Measurements from ENCODE around the gene PKN1. TPM values are rescaled to one million over a fixed set of nuclear protein-coding genes. Genes with fewer than 3 reads are reported as not detected.

The PKN1 gene
- total RNA-seq, 4 donors from 2014 or later = 56.2 to 129 (median 82.4) TPM

DNA sequence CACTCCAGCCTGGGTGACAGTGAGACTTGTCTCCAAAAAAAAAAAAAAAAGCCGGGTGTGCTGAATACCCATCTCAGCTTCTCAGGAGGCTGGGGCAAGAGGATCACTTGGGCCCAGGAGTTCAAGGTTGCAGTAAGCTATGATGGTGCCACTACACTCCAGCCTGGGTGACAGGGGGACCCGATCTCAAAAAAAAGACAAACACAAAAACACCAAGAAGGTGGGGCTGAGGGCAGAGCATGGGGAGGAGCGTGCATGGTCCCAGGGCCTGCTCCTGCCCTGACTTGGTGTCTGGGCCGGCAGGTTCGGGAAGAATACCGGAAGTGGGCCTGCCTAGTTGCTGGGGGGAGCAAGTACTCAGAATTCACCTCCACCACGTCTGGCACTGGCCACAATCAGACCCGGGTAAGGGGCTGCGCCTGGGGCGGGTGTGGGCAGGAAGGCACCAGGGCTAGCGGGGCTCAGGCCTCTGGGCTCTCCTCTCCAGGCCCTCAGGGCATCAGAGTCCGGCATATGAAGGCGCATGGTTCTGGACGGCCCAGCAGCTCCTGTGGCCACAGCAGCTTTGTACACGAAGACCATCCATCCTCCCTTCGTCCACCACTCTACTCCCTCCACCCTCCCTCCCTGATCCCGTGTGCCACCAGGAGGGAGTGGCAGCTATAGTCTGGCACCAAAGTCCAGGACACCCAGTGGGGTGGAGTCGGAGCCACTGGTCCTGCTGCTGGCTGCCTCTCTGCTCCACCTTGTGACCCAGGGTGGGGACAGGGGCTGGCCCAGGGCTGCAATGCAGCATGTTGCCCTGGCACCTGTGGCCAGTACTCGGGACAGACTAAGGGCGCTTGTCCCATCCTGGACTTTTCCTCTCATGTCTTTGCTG lies 25.3 kb upstream of the PKN1 start:
- TF ChIP-seq, protein P1, sequence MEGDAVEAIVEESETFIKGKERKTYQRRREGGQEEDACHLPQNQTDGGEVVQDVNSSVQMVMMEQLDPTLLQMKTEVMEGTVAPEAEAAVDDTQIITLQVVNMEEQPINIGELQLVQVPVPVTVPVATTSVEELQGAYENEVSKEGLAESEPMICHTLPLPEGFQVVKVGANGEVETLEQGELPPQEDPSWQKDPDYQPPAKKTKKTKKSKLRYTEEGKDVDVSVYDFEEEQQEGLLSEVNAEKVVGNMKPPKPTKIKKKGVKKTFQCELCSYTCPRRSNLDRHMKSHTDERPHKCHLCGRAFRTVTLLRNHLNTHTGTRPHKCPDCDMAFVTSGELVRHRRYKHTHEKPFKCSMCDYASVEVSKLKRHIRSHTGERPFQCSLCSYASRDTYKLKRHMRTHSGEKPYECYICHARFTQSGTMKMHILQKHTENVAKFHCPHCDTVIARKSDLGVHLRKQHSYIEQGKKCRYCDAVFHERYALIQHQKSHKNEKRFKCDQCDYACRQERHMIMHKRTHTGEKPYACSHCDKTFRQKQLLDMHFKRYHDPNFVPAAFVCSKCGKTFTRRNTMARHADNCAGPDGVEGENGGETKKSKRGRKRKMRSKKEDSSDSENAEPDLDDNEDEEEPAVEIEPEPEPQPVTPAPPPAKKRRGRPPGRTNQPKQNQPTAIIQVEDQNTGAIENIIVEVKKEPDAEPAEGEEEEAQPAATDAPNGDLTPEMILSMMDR (IDR thresholded peaks at IDR 0.05) = no peak
- no peak for TF ChIP-seq POLR2A (IDR thresholded peaks at IDR 0.05)
- Histone ChIP-seq H3K4me3 (no peak overlapping the region), H3K9me3 (no peaks in the 10 kb centered on the region), H3K27ac (no peak overlapping the region), H3K36me3 (no peaks in the 10 kb centered on the region), H3K27me3 (no peaks in the 10 kb centered on the region), H3K4me1 (peaks cover 0 to under 1% of the 10 kb centered on the region in 2 donors)
- no peak for DNase-seq
- intact Hi-C loops (cut with DNase I; ENCODE audit: low total_unique reads) = no loop called here

DNA sequence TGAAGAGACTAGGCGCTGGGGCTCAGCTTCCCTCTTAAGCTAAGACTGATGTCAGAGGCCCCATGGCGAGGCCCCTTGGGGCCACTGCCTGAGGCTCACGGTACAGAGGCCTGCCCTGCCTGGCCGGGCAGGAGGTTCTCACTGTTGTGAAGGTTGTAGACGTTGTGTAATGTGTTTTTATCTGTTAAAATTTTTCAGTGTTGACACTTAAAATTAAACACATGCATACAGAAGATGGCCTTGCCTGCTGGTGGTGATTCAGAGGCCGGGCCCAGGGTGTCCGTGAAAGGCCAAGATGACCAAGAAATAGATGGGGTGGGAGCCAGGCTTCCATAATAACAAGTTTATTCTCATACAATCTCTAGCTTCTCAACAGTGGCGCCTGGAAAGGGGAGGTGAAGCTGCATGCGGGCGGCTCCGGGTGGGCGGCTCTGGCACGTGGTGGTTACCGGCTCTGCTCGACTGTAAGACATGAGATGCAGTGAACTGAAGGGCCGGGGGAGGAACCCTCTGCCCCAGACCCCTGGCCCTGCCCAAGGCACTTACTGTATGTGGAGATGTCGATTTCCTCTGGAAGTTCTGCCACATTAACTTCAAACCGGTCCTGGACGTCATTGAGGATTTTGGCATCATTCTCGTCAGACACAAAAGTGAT lies 24.5 kb upstream of the PKN1 start:
- intact Hi-C loops (cut with DNase I; ENCODE audit: low total_unique reads) = no loop called here
- TF ChIP-seq, protein P1 (IDR thresholded peaks at IDR 0.05) = no peak
- TF ChIP-seq POLR2A (IDR thresholded peaks at IDR 0.05) = no peak
- Histone ChIP-seq H3K27me3 (no peaks in the 10 kb centered on the region), H3K4me1 (no peaks in the 10 kb centered on the region), H3K4me3 (no peak overlapping the region), H3K36me3 (no peaks in the 10 kb centered on the region), H3K27ac (no peak overlapping the region), H3K9me3 (no peaks in the 10 kb centered on the region)
- DNase-seq = no peak

DNA sequence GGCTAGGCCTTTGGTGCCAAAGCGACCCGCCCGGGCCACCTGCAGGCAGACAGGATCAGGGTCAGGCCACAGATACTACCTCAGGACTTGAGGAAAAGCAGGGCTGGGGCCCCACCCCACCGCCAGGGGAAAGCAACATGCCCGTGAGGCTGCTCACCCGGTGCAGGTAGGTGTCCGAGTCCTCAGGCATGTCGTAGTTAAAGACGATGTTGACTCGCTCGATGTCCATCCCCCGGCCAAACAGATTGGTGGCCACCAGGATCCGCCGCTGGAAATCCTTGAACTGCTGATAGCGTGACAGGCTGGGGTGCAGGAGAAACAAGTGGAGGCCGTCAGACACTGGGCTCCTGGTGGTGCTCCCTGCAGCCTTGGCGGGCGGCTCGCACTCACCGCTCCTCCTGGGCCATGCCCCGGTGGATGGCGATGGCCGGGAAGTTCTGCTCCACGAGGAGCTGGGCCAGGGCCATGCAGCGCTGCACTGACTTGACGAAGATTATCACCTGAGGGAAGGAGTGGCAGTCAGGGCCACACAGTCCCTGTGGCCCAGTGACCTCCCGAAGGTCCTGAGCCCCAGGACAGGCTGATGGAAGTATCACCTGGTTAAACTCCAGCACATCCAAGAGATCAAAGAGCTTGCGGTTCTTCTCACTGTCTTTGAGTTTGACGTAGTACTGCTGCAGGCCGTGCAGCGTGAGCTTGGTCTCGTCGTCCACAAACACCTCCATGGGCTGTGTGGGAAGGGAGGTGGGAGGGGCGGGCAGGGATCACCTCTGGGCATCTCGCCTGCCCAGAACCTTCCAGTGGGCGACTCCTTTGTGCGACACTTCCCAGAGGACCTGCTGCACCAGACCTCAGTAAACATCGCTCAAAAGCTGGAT lies 23.7 kb upstream of the PKN1 start:
- no peak for TF ChIP-seq POLR2A (IDR thresholded peaks at IDR 0.05)
- TF ChIP-seq, protein P1 (IDR thresholded peaks at IDR 0.05) = no peak
- Histone ChIP-seq H3K4me1 (no peaks in the 10 kb centered on the region), H3K9me3 (no peaks in the 10 kb centered on the region), H3K4me3 (no peak overlapping the region), H3K36me3 (no peaks in the 10 kb centered on the region), H3K27ac (no peak overlapping the region), H3K27me3 (no peaks in the 10 kb centered on the region)
- no peak for DNase-seq
- intact Hi-C loops (cut with DNase I; ENCODE audit: low total_unique reads) = no loop called here

DNA sequence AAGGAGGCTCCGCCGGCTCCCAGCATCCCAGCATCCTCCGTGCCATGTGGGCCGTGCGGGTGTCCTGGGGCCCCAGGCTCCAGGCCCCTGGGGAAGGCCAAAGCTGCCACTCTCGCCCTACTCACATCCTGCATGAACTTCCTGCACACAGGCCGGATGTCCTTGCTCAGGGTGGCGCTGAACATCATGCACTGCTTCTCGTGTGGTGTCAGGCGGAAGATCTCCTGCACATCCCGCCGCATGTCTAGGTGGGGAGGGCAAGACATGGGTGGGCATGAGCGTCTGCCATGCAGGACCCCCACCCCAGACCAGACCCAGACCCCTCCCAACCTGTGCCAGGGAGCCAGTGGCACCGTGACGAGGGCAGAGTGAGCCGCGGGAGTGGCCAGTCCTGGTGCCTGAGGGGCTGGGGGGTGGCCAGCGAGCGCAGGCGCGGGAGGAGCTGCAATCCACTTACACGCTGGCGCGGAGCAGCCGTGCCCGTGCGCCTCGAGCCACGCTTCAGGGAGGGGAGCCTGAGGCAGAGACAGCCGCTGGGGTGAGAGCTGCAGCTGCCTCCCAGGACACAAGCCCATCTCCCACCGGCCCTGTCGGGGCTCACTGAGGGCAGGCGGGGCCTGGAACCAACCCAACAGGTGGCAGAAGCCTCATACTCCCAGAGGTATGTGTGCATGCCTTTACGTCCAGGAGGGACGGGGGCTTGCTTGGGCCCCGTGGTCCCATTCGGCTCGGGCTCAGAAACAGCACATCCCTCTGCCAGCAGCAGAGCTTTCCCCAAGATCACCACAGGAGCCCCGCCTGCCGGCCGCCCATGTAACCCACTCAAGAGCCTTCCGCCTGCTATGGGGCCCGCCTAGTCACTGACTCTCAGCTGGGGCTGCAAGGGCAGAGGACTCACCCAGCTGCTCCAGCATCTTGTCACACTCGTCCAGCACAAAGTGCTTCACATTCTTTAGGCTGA lies 22.7 kb upstream of the PKN1 start:
- Histone ChIP-seq H3K36me3 (no peaks in the 10 kb centered on the region), H3K4me3 (no peak overlapping the region), H3K27me3 (no peaks in the 10 kb centered on the region), H3K9me3 (no peaks in the 10 kb centered on the region), H3K27ac (no peak overlapping the region), H3K4me1 (no peaks in the 10 kb centered on the region)
- TF ChIP-seq, protein P1 (IDR thresholded peaks at IDR 0.05) = no peak
- no peak for TF ChIP-seq POLR2A (IDR thresholded peaks at IDR 0.05)
- no peak for DNase-seq
- intact Hi-C loops (cut with DNase I; ENCODE audit: low total_unique reads) = no loop called here

Measured in uterus (tissue), 4 donors.